Measurements from ENCODE around the gene TRIP4.

The TRIP4 gene

DNA sequence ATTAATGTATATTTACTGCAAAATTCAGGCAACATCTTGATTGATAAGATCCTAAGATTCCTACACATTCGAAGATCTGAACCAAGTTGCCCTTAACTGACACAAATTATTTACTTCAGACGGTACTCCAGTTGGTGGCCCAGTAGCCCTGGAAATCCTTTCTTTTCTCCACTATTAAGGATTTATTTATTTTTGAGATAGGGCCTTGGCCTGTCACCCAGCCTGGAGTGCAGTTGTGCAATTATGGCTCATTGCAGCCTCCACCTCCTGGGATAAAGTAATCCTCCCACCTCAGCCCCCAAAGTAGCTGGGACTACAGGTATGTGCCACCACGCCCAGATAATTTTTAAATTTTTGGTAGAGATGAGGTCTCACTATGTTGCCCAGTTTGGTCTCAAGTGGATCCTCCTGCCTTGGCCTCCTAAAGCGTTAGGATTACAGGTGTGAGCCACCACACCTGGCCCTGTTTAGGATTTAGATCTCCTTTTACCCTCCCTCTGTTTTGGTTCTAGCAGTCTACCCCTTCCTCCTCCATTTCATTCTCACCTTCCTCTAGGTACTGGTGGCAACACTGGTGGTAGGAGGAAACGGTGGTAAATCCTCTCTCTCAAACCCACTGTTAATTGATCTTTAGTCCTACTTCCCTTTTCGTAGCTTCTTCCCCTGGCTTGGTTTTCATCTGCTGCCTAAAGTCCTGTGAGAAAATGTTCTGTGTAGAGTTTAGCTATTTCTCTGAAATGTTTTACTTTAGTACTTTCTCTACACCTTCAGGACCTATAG lies 60.1 kb downstream of the TRIP4 start:
- DNase-seq (ENCODE audit: low read depth, low spot score) = no peak

DNA sequence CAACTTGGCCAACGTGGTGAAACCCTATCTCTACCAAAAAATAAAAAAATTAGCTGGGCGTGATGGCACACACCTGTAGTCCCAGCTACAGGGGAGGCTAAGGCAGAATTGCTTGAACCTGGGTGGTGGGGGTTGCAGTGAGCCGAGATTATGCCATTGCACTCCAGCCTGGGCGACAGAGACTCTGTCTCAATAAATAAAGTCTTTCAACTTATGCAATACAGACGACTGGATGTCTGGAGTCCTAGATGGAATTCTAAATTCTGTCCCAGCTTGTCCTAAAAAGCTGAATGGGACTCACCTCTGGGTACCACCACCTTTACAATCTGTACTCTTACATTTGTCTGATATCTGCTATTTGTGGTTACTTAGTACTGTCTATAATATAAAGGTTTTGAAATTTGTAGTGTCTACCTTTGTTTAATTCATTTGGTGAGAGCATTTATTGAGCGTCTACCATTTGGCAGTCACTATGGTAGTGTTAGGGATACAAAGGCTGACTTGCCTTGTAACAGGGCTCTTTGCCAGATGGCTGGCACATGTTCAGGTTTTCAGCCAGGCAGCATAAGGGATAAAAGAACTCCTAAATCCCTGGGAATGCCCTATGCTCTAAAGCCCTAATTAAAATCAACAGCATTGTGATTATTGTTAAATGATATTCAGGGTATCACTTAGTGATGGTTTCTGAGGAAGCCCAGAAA lies 65.5 kb downstream of the TRIP4 start:
- DNase-seq (ENCODE audit: low read depth, low spot score) = no peak

GRCh38 chr15:64453689-64454037 lies 66.0 kb downstream of the TRIP4 start:
- no peak for DNase-seq (ENCODE audit: low read depth, low spot score)

GRCh38 chr15:64454282-64454681 lies 66.6 kb downstream of the TRIP4 start:
- DNase-seq (ENCODE audit: low read depth, low spot score) = no peak

- no peak for DNase-seq (ENCODE audit: low read depth, low spot score)
Measured at GRCh38 chr15:64455961-64456371, 68.3 kb downstream of the TRIP4 start.

GRCh38 chr15:64456634-64457108 lies 69.0 kb downstream of the TRIP4 start:
- DNase-seq (ENCODE audit: low read depth, low spot score) = no peak

DNA sequence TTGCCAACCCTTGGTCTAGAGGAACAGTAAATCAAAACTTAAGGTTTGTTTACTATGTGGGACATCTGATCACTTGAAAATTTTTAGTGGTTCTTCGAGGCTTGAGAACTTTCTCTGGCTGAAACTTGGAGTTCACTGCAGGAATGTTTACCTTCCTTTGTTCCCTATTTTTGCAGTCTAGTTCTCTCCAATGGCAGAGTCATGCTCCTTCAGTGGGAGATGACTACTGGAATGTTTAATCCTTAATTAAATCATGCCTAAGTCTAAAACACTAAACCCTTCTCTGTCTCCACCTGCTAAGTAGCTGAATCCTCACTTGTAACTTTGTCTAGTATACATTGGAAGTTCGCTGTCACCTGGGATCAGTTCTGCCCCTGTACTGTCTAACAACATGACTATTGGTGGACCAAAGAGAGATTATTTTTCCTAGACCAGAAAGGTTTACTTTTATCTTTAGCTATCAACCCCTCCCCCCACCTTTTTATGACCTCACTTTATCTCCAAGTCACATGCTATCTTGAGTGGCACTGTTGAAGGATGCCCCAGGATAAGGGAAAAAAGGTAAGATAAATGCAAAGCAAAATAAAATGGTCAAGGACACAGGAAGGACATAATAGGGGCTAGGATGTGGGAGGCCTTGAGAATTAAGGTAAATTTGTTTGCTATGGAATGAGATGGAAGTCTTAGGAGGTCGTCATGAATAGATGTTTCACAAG lies 71.6 kb downstream of the TRIP4 start:
- no peak for DNase-seq (ENCODE audit: low read depth, low spot score)

- DNase-seq (ENCODE audit: low read depth, low spot score) = peak; percentile 75
Measured at GRCh38 chr15:64460206-64460723, 72.6 kb downstream of the TRIP4 start, which contains the start of gene ZNF609. ZNF609 (plus strand) TSS chr15:64460578; CDS start chr15:64499420, 38,842 bp downstream.

- DNase-seq (ENCODE audit: low read depth, low spot score) = no peak
Measured at GRCh38 chr15:64460724-64461720, 73.4 kb downstream of the TRIP4 start.

- DNase-seq (ENCODE audit: low read depth, low spot score) = no peak
Measured at GRCh38 chr15:64461721-64462162, 74.1 kb downstream of the TRIP4 start.

DNA sequence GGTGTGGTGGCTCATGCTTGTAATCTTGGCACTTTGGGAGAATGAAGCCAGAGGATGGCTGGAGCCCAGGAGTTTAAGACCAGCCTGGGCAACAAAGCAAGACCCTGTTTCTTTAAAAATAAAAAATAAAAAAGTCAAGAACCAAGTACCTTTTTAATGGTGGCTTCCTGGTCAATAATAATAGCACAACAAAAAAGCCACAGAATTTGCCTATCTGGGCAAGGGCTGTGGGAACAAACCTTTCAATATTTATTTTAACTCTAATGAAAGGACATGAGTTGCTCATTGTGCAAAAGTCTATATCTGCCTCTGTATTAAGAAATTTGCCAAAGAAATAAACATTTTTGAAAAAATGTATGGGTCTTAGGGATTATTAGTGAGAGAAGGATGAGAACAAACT lies 74.9 kb downstream of the TRIP4 start:
- no peak for DNase-seq (ENCODE audit: low read depth, low spot score)

GRCh38 chr15:64464276-64465005 lies 76.8 kb downstream of the TRIP4 start:
- no peak for DNase-seq (ENCODE audit: low read depth, low spot score)

- DNase-seq (ENCODE audit: low read depth, low spot score) = no peak
Measured at GRCh38 chr15:64466408-64467141, 78.9 kb downstream of the TRIP4 start.

GRCh38 chr15:64472161-64472560 lies 84.5 kb downstream of the TRIP4 start:
- DNase-seq (ENCODE audit: low read depth, low spot score) = no peak

DNA sequence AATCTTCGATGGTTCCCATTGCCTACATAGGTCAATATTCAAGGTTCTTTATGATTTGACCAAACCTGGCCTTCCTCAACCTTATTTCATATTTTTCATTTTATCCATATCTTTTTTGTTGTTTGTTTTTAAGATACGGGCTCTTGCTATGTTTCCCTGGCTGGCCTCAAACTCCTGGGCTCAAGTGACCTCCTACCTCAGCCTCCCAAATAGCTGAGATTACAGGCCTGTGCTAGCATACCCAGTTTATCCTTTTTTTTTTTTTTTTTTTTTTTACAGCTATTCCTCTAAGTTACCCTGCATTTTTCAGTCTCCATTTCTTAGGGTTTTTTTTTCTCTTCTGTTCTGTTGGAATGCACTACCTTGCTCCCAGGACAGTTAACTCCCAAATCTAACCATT lies 87.2 kb downstream of the TRIP4 start:
- no peak for DNase-seq (ENCODE audit: low read depth, low spot score)

GRCh38 chr15:64476550-64476949 lies 88.9 kb downstream of the TRIP4 start:
- no peak for DNase-seq (ENCODE audit: low read depth, low spot score)

- DNase-seq (ENCODE audit: low read depth, low spot score) = no peak
Measured at GRCh38 chr15:64478863-64479262, 91.2 kb downstream of the TRIP4 start.

- DNase-seq (ENCODE audit: low read depth, low spot score) = no peak
Measured at GRCh38 chr15:64480891-64481290, 93.3 kb downstream of the TRIP4 start.

DNA sequence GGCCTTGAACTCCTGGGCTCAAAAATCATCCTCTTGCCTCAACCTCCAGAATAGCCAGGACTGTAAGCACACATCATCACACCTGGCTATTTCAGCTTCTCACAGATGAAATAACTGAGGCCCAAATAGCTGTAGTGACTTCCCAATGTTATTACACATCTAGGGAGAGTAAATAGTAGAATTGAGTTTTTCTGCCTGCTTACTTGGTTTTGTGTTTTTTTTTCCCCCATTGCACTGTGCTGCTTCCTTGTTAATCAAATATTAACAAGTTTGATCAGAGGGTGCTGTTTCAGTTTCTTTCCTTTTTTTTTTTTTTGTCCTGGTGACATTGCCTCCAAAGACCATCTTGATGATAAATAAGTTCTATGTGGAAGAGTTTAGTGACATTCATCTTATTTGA lies 96.1 kb downstream of the TRIP4 start:
- DNase-seq (ENCODE audit: low read depth, low spot score) = no peak
